GM19328 (cell line): ENCODE measurements around the gene WDR33.

Experiments used
- ATAC-seq: cut with Tn5 transposase; IDR thresholded peaks from one replicate; pipeline ENCODE4 v1.9.1; 2021; ENCODE audit warnings: mild to moderate bottlenecking, moderate library complexity; ENCODE audit not compliant: unreplicated experiment

The WDR33 gene

GRCh38 chr2:127658641-127659407, 152.1 kb downstream of the WDR33 start:
- no peak for ATAC-seq

- no peak for ATAC-seq
These were observed 152.8 kb downstream of the WDR33 start for GRCh38 chr2:127658146-127658545.

GRCh38 chr2:127657232-127657595, 153.8 kb downstream of the WDR33 start:
- ATAC-seq, result no peak

GRCh38 chr2:127656569-127657231, 154.3 kb downstream of the WDR33 start:
- no peak for ATAC-seq

GRCh38 chr2:127655209-127656073, 155.5 kb downstream of the WDR33 start:
- no peak for ATAC-seq

GRCh38 chr2:127654838-127655175, 156.2 kb downstream of the WDR33 start:
- no peak for ATAC-seq

GRCh38 chr2:127654084-127654837, 156.7 kb downstream of the WDR33 start:
- no peak for ATAC-seq

- ATAC-seq, result no peak
These were observed 157.4 kb downstream of the WDR33 start for GRCh38 chr2:127653421-127654083.

GRCh38 chr2:127652786-127653357, 158.1 kb downstream of the WDR33 start:
- ATAC-seq, result no peak

GRCh38 chr2:127651971-127652550, 158.9 kb downstream of the WDR33 start:
- no peak for ATAC-seq

GRCh38 chr2:127651381-127651809, 159.6 kb downstream of the WDR33 start:
- no peak for ATAC-seq
